ENCODE results near the gene ALOX15B.

- TF ChIP-seq CTCF (IDR thresholded peaks at IDR 0.05 in 2 of 3, conservative IDR thresholded peaks at IDR 0.05 in 1 of 3; ENCODE audit: borderline replicate concordance in 1 of 3, insufficient read depth in 1 of 3, low read depth in 2 of 3, low read length in 2 of 3), result no peak
- no peak for TF ChIP-seq EZH2phosphoT487 (IDR thresholded peaks at IDR 0.05; ENCODE audit: borderline replicate concordance)
- no peak for TF ChIP-seq ZFX (IDR thresholded peaks at IDR 0.05)
- no peak for TF ChIP-seq SP1 (IDR thresholded peaks at IDR 0.05; ENCODE audit: low read depth)
Measured at GRCh38 chr17:8015957-8016631, 22.8 kb upstream of the ALOX15B start.

All from HCT116 (cell line).